Measurements from ENCODE around the gene FLCN.

Gene FLCN

GRCh38 chr17:17235212-17236174 is 1.5 kb downstream of the FLCN start:
- peak; percentile 54 for DNase-seq (ENCODE audit: low spot score)

GRCh38 chr17:17232303-17232621 is 4.7 kb downstream of the FLCN start:
- DNase-seq (ENCODE audit: low spot score): no peak

- DNase-seq (ENCODE audit: low spot score): peak; percentile 53
These were observed 5.2 kb downstream of the FLCN start for GRCh38 chr17:17231621-17232302.

GRCh38 chr17:17229416-17230384 is 7.3 kb downstream of the FLCN start:
- no peak for DNase-seq (ENCODE audit: low spot score)

GRCh38 chr17:17228521-17229279 is 8.3 kb downstream of the FLCN start:
- DNase-seq (ENCODE audit: low spot score): no peak

GRCh38 chr17:17227608-17228520 is 9.1 kb downstream of the FLCN start:
- no peak for DNase-seq (ENCODE audit: low spot score)

GRCh38 chr17:17226451-17227265 is 10.3 kb downstream of the FLCN start:
- DNase-seq (ENCODE audit: low spot score): no peak

- DNase-seq (ENCODE audit: low spot score): peak; percentile 51
These were observed 11.1 kb downstream of the FLCN start for GRCh38 chr17:17225901-17226300.

GRCh38 chr17:17224137-17224536 is 12.8 kb downstream of the FLCN start:
- DNase-seq (ENCODE audit: low spot score): peak; percentile 57

- DNase-seq (ENCODE audit: low spot score): no peak
These were observed 13.2 kb downstream of the FLCN start for GRCh38 chr17:17223736-17224135.

- peak; percentile 75 for DNase-seq (ENCODE audit: low spot score)
These were observed 15.6 kb downstream of the FLCN start for GRCh38 chr17:17221329-17221728.

- DNase-seq (ENCODE audit: low spot score): peak; percentile 81
These were observed 16.4 kb downstream of the FLCN start for GRCh38 chr17:17220529-17220928.

- no peak for DNase-seq (ENCODE audit: low spot score)
These were observed 19.0 kb downstream of the FLCN start for GRCh38 chr17:17217995-17218394.

GRCh38 chr17:17216776-17217175 is 20.2 kb downstream of the FLCN start:
- peak; percentile 39 for DNase-seq (ENCODE audit: low spot score)

GRCh38 chr17:17216236-17216635 is 20.7 kb downstream of the FLCN start:
- DNase-seq (ENCODE audit: low spot score): no peak

- DNase-seq (ENCODE audit: low spot score): no peak
These were observed 21.4 kb downstream of the FLCN start for GRCh38 chr17:17215575-17215974.

- no peak for DNase-seq (ENCODE audit: low spot score)
These were observed 22.1 kb downstream of the FLCN start for GRCh38 chr17:17214646-17215436.

GRCh38 chr17:17213775-17214174 is 23.2 kb downstream of the FLCN start:
- DNase-seq (ENCODE audit: low spot score): no peak

- no peak for DNase-seq (ENCODE audit: low spot score)
These were observed 29.0 kb downstream of the FLCN start for GRCh38 chr17:17207998-17208397.

Measured in cerebellar cortex (tissue), 1 donor.